K562 (cell line): Measurements from ENCODE around the gene UBE2A. TPM values are rescaled to one million over a fixed set of nuclear protein-coding genes. Genes with fewer than 3 reads are reported as not detected.
A peak's percentile ranks its signal among the peaks of the same experiment; 100 is the strongest.

ENCODE experiments used
- ATAC-seq: fragments of 200-7000 bp; cut with Tn5 transposase; 3 replicates; pipeline ENCODE4 v1.9.1; 2020; ENCODE audit warnings: moderate library complexity
- Bru-seq: library from RNA; stranded (reverse); fragments of 400-500 nt; gene quantifications from one replicate; lab custom pipeline; 2021; lab: Mats Ljungman, UMichigan
- BruChase-seq, 2 experiments: library from RNA; stranded (reverse); fragments of 400-500 nt; gene quantifications; one replicate each; lab custom pipeline; 2021; lab: Mats Ljungman, UMichigan
- BruUV-seq: library from RNA; stranded (reverse); fragments of 400-500 nt; replicated peaks from 2 replicates; lab custom pipeline; 2021; lab: Mats Ljungman, UMichigan
- CTCF ChIA-PET: fragments of 300-600 bp; formaldehyde crosslinking; extraction: SDS; loops from one replicate; lab custom pipeline; 2021; ENCODE audit warnings: low intra/inter-chr PET ratio; lab: Yijun Ruan, JAX
- POLR2A ChIA-PET: fragments of 300-600, 350-650 bp; sonication (Branson Sonifier 250); formaldehyde crosslinking; extraction: SDS; loops from one replicate; lab custom pipeline; 2021; ENCODE audit warnings: antibody characterized with exemption, inconsistent platforms; lab: Yijun Ruan, JAX
- DNase-seq, 4 experiments: peaks; one replicate each; pipeline versions ENCODE4 v3.0.0 to v3.0.0-alpha.2; 2011 to 2018; ENCODE audit warnings: low spot score in 3 of 4, mixed read lengths in 3 of 4; ENCODE audit errors: extremely low read depth in 1 of 4
- FAIRE-seq: peaks from 2 replicates; lab custom pipeline; 2011; peaks lifted over from hg19 to GRCh38; lab: Jason Lieb, UNC
- H2AFZ ChIP-seq: 2 replicates; pipeline ENCODE4 v1.6.0; 2011; ENCODE audit warnings: low read depth, low read length, control low read depth, inconsistent platforms
- H3K27ac ChIP-seq: fragments of 200-600 bp; 3 replicates; pipeline ENCODE4 v1.8.0; 2011; ENCODE audit warnings: low read depth, mild to moderate bottlenecking, control low read depth, inconsistent platforms, low read length, moderate library complexity, mixed read lengths; ENCODE audit errors: extremely low read depth
- H3K27me3 ChIP-seq, 2 experiments: fragments of 300-600 bp in 1 of 2; 2 replicates in 1 of 2; 3 replicates in 1 of 2; pipeline versions ENCODE4 v1.6.0 to v1.8.0; 2011; ENCODE audit warnings: inconsistent platforms in 2 of 2, low read length in 2 of 2, mild to moderate bottlenecking in 1 of 2, mixed read lengths in 1 of 2, moderate library complexity in 1 of 2; ENCODE audit not compliant: control insufficient read depth in 2 of 2, insufficient read depth in 2 of 2
- H3K36me3 ChIP-seq: fragments of 300-600 bp; 3 replicates; pipeline ENCODE4 v1.8.0; 2011; ENCODE audit warnings: mild to moderate bottlenecking, low read length, inconsistent platforms; ENCODE audit not compliant: control insufficient read depth, insufficient read depth
- H3K4me1 ChIP-seq, 2 experiments: fragments of 200-600 bp in 1 of 2; replicated peaks in 1 of 2; 2 replicates in 1 of 2; 3 replicates in 1 of 2; pipeline versions ENCODE4 v1.5.1 to v1.8.0; 2011; ENCODE audit warnings: inconsistent platforms in 2 of 2, low read length in 2 of 2, mild to moderate bottlenecking in 1 of 2, mixed read lengths in 1 of 2, moderate library complexity in 1 of 2; ENCODE audit not compliant: control insufficient read depth in 2 of 2, insufficient read depth in 2 of 2
- H3K4me2 ChIP-seq: 2 replicates; pipeline ENCODE4 v1.6.1; 2011; ENCODE audit warnings: low read length, control low read depth, inconsistent platforms, mixed read lengths; ENCODE audit not compliant: insufficient read depth
- H3K4me3 ChIP-seq: fragments of 200-600 bp; sonication (generic), shearing (Covaris generic); 2 replicates; pipeline ENCODE4 v1.5.1; 2016; ENCODE audit warnings: control low read depth, inconsistent platforms
- H3K79me2 ChIP-seq: fragments of 200-600 bp; 3 replicates; pipeline ENCODE4 v1.8.0; 2011; ENCODE audit warnings: low read length, inconsistent platforms; ENCODE audit not compliant: control insufficient read depth, insufficient read depth
- H3K9ac ChIP-seq, 2 experiments: 2 replicates each; pipeline versions ENCODE4 v1.6.0 to v1.6.1; 2011; ENCODE audit warnings: low read depth in 2 of 2, low read length in 2 of 2, control low read depth in 1 of 2, inconsistent platforms in 1 of 2, mild to moderate bottlenecking in 1 of 2, mixed read lengths in 1 of 2; ENCODE audit not compliant: insufficient read depth in 1 of 2
- H3K9me1 ChIP-seq: one replicate; pipeline ENCODE4 v1.6.0; 2011; ENCODE audit warnings: inconsistent platforms, mild to moderate bottlenecking, low read length, moderate library complexity; ENCODE audit not compliant: control insufficient read depth, insufficient read depth
- H3K9me3 ChIP-seq: replicated peaks from 2 replicates; pipeline ENCODE4 v1.5.1; 2011; ENCODE audit warnings: low read depth, low read length, inconsistent platforms; ENCODE audit not compliant: control insufficient read depth, insufficient read depth
- H4K20me1 ChIP-seq: replicated peaks from 2 replicates; pipeline ENCODE4 v1.6.1; 2011; ENCODE audit warnings: low read length, inconsistent platforms, mixed read lengths; ENCODE audit not compliant: control insufficient read depth, insufficient read depth
- E4F1 ChIP-seq: fragments of 250-450 bp; sonication (Bioruptor Pico); IDR thresholded peaks from 2 replicates; pipeline ENCODE4 v1.5.0; 2021; ENCODE audit warnings: mild to moderate bottlenecking, borderline replicate concordance
- GTF2A2 ChIP-seq: IDR thresholded peaks from 2 replicates; pipeline ENCODE4 v1.6.1; 2016; ENCODE audit warnings: mild to moderate bottlenecking, missing genetic modification characterization, missing compliant biosample characterization
- JUNB ChIP-seq: fragments of 450-650 bp; formaldehyde crosslinking; conservative IDR thresholded peaks from 2 replicates; pipeline ENCODE4 v1.4.0; 2020; ENCODE audit warnings: mild to moderate bottlenecking
- KDM5B ChIP-seq: fragments of 200-600 bp; sonication (generic); IDR thresholded peaks from 2 replicates; pipeline ENCODE4 v1.6.1; 2012; ENCODE audit warnings: low read depth, mild to moderate bottlenecking, moderate library complexity, low read length, control low read depth, inconsistent platforms; ENCODE audit not compliant: insufficient replicate concordance
- MAFG ChIP-seq: fragments of 450-650 bp; conservative IDR thresholded peaks from 2 replicates; pipeline ENCODE4 v1.6.1; 2016; ENCODE audit warnings: missing genetic modification characterization, missing compliant biosample characterization
- NFE2 ChIP-seq: IDR thresholded peaks from 2 replicates; pipeline ENCODE4 v1.6.1; 2014; ENCODE audit warnings: antibody characterized with exemption, low read depth
- POLR2AphosphoS2 ChIP-seq: IDR thresholded peaks from 2 replicates; pipeline ENCODE4 v1.6.1; 2012; ENCODE audit warnings: low read length, improper control_type of control experiment
- SOX6 ChIP-seq: fragments of 450-650 bp; IDR thresholded peaks from 2 replicates; pipeline ENCODE4 v1.6.1; 2014; ENCODE audit warnings: mild to moderate bottlenecking
- TOE1 ChIP-seq, 2 experiments: fragments of 450-650 bp in 1 of 2; sonication (generic) in 1 of 2; formaldehyde crosslinking in 1 of 2; IDR thresholded peaks; 2 replicates each; pipeline versions ENCODE4 v1.7.1 to v1.8.0; 2016 to 2022; ENCODE audit warnings: borderline replicate concordance in 2 of 2, mild to moderate bottlenecking in 2 of 2, antibody characterized with exemption in 1 of 2, inconsistent platforms in 1 of 2, low read depth in 1 of 2, missing genetic modification reagents in 1 of 2, moderate library complexity in 1 of 2
- WGBS: fragments of 100-300 bp; shearing (Covaris generic); methylation state at CpG from one replicate; pipeline ENCODE4 v1.1.6; 2016; ENCODE audit warnings: low coverage, mixed read lengths; ENCODE audit not compliant: insufficient coverage; ENCODE audit errors: missing lambda C conversion rate; 5-methylcytosine and 5-hydroxymethylcytosine counted together
- in situ Hi-C: fragments of 300-500 bp; cut with MboI; formaldehyde crosslinking; loops from 4 replicates; pipeline ENCODE4 v1.15.0; 2018; ENCODE audit warnings: inconsistent platforms, mixed read lengths
- intact Hi-C: fragments of 100-400 bp; cut with micrococcal nuclease; formaldehyde crosslinking; loops from 2 replicates; pipeline ENCODE4 v1.14.2; 2022
- long read RNA-seq, 3 experiments: library from polyadenylated mRNA in 2 of 3; library from RNA in 1 of 3; unstranded in 2 of 3; stranded (forward) in 1 of 3; transcript quantifications; one replicate each; pipeline ENCODE4 v2.0.0, GENCODE V29; 2019 to 2022
- polyA minus RNA-seq, 3 experiments: library from RNA; depleted of rRNA, polyadenylated mRNA; stranded (reverse); fragments of >200 nt; gene quantifications; 2 replicates each; pipeline ENCODE4 v1.2.3, GENCODE V29; 2011
- polyA plus RNA-seq, 8 experiments: library from polyadenylated mRNA; depleted of rRNA in 4 of 8; stranded (reverse) in 5 of 8; unstranded in 3 of 8; fragments of >200 nt; fragmentation: Nextera tagmentation in 2 of 8; fragmentation: Illumina TruSeq in 1 of 8; extraction: Ambion mirVana in 2 of 8; extraction: Trizol in 1 of 8; gene quantifications; 2 replicates each; pipeline versions ENCODE4 v1.2.1 to v1.2.3, GENCODE V29; 2011 to 2014; ENCODE audit warnings: inconsistent platforms in 1 of 8, missing spikeins in 1 of 8
- total RNA-seq, 7 experiments: library from RNA; depleted of rRNA in 6 of 7; stranded (reverse); fragments of >200 nt in 6 of 7; fragmentation: Illumina TruSeq in 2 of 7; extraction: Trizol in 2 of 7; gene quantifications; 2 replicates each; pipeline versions ENCODE4 v1.2.1 to v1.2.3, GENCODE V29; 2011 to 2021; ENCODE audit warnings: low replicate concordance in 1 of 7

The UBE2A gene
- 39.3 and 70.1 TPM in 2 replicates for total RNA-seq (2011; cell fraction: chromatin; rRNA removed; ENCODE audit: low replicate concordance)
- 23.3 and 40.1 TPM in 2 replicates for total RNA-seq (2011; cell fraction: nucleolus; rRNA removed)
- 53.6 and 74.2 TPM in 2 replicates for total RNA-seq (2011; cell fraction: nucleoplasm; rRNA removed)
- total RNA-seq (2014; rRNA removed), result 21.6 and 24.5 TPM in 2 replicates
- 41.3 and 44.5 TPM in 2 replicates for total RNA-seq (2014; rRNA removed; fragmentation: Illumina TruSeq; extraction: Trizol)
- 46.9 and 47.8 TPM in 2 replicates for total RNA-seq (2015; rRNA removed; fragmentation: Illumina TruSeq; extraction: Trizol)
- 48.7 and 52.6 TPM in 2 replicates for total RNA-seq (2021)
- 51.4 and 75.4 TPM in 2 replicates for polyA plus RNA-seq (2011; rRNA removed)
- polyA plus RNA-seq (2011; cell fraction: cytosol; rRNA removed), result 42.5 and 43.2 TPM in 2 replicates
- 46.8 and 61.7 TPM in 2 replicates for polyA plus RNA-seq (2011; cell fraction: nucleus; rRNA removed)
- 47.9 and 70.3 TPM in 2 replicates for polyA plus RNA-seq (2012)
- polyA plus RNA-seq (2014; fragmentation: Illumina TruSeq; extraction: Trizol), result 80.0 and 87.6 TPM in 2 replicates
- polyA plus RNA-seq (2014; fragmentation: Nextera tagmentation; extraction: Ambion mirVana), result 10 to 100 TPM; 23.8 to 34.0 TPM
- polyA plus RNA-seq (2014; rRNA removed), result 54.9 and 82.9 TPM in 2 replicates
- 25.4 and 28.5 TPM in 2 replicates for polyA minus RNA-seq (2011; rRNA and poly(A)+ RNA removed)
- 26.7 and 34.5 TPM in 2 replicates for polyA minus RNA-seq (2011; cell fraction: cytosol; rRNA and poly(A)+ RNA removed)
- polyA minus RNA-seq (2011; cell fraction: nucleus; rRNA and poly(A)+ RNA removed), result 18.2 and 28.0 TPM in 2 replicates
- percentile 87 among the genes with signal in this experiment for Bru-seq, nascent RNA
- percentile 89 among the genes with signal in this experiment for BruChase-seq, experiment 1, labeled RNA remaining after a 2-hour chase
- percentile 90 among the genes with signal in this experiment for BruChase-seq, experiment 2, labeled RNA remaining after a 6-hour chase
- long read RNA-seq, experiment 1, transcript UBE2A-207 (5 exons, 934 nt), result minor isoform, 8 of 187 reads
- long read RNA-seq, experiment 1, transcript UBE2A-202 (6 exons, 1,874 nt), result major isoform, 110 of 187 reads
- long read RNA-seq, experiment 1, partial matches to known transcripts, result 48 of 187 reads
- long read RNA-seq, experiment 1, other reads (novel, unspliced or antisense), result 18 of 187 reads
- long read RNA-seq, experiment 2, partial matches to known transcripts, result 4 of 68 reads
- long read RNA-seq, experiment 2, other reads (novel, unspliced or antisense), result 61 of 68 reads
- long read RNA-seq, experiment 3, transcript UBE2A-207 (5 exons, 934 nt), result minor isoform, 5 of 77 reads
- long read RNA-seq, experiment 3, transcript UBE2A-202 (6 exons, 1,874 nt), result major isoform, 56 of 77 reads
- long read RNA-seq, experiment 3, partial matches to known transcripts, result 0 of 77 reads
- long read RNA-seq, experiment 3, other reads (novel, unspliced or antisense), result 13 of 77 reads

- DNase-seq (peak; percentile 87 to 95 (median 92)), ATAC-seq (peak; percentile 93), FAIRE-seq (peak; percentile 63)
- H3K79me2 ChIP-seq, result peaks cover 16% of the 10 kb centered on the region
- peaks cover 21% of the 10 kb centered on the region; the same call in 2 of the 3 replicates for H3K36me3 ChIP-seq
- no peaks in the 10 kb centered on the region for H3K9me3 ChIP-seq
- H4K20me1 ChIP-seq, result no peaks in the 10 kb centered on the region
- peaks cover 8 to 10% of the 10 kb centered on the region in 2 experiments; a peak in 3 of 5 replicates for H3K4me1 ChIP-seq
- peak within 1 kb of the TSS; percentile 92 for H2AFZ ChIP-seq
- peak within 1 kb of the TSS; percentile 88 for H3K4me3 ChIP-seq
- H3K4me2 ChIP-seq, result peak within 1 kb of the TSS; percentile 90
- in situ Hi-C loops, result no loop called here
- H3K9ac ChIP-seq, result peak within 1 kb of the TSS; percentile 85 to 98
- WGBS, result 1% methylated on average over 14 of the region's 86 CpGs
- peak within 1 kb of the TSS; percentile 88 for H3K27ac ChIP-seq
- intact Hi-C loops, result loop anchor here (1.0 kb wide), 1 partner anchor 58 kb away; no protein-coding TSS in a partner anchor
- no TSS peak for BruUV-seq
- POLR2A ChIA-PET, result interaction anchor here (0.5 to 2.3 kb wide), 14 partner anchors 9 to 147 kb away, joined by 3 to 11 read pairs (median 4); partner anchors contain the start of gene STEEP1
- CTCF ChIA-PET, result interaction anchor here (1.5 kb wide), 1 partner anchor 59 kb away, joined by 6 read pairs; no protein-coding TSS in a partner anchor
- H3K9me1 ChIP-seq, result no peaks in the 10 kb centered on the region
- H3K27me3 ChIP-seq, result no peaks in the 10 kb centered on the region
- peak; percentile 54; the same call in 1 of the 2 replicates for TF ChIP-seq POLR2AphosphoS2
- TF ChIP-seq KDM5B, result peak; percentile 88
- TF ChIP-seq JUNB, result no peak
- peak; percentile 30; the same call in 1 of the 2 replicates for TF ChIP-seq SOX6
- TF ChIP-seq NFE2, result peak; percentile 79
- no peak for TF ChIP-seq E4F1 (CRISPR knock-in tag)
- peak; percentile 70; the same call in 1 of the 2 replicates for TF ChIP-seq TOE1 (IDR thresholded peaks at IDR 0.05; ENCODE audit: borderline replicate concordance)
- TF ChIP-seq TOE1 (CRISPR knock-in tag; IDR thresholded peaks at IDR 0.05; ENCODE audit: borderline replicate concordance, low read depth), result no peak
- peak; percentile 47; the same call in 1 of the 2 replicates for TF ChIP-seq GTF2A2
- peak; percentile 47; the same call in 1 of the 2 replicates for TF ChIP-seq MAFG (tag)
These were observed at the start of gene UBE2A for GRCh38 chrX:119574394-119575266. UBE2A (plus strand) TSS chrX:119574563; CDS start chrX:119574712, 149 bp downstream.
